Neuron (in vitro differentiated cells): ENCODE data around the gene OR10A2.

Experiments
- H2AFZ ChIP-seq: one replicate; pipeline ENCODE4 v1.6.1; 2013; ENCODE audit warnings: low read depth, mild to moderate bottlenecking, inconsistent platforms, low read length, moderate library complexity
- H3K27me3 ChIP-seq: one replicate; pipeline ENCODE4 v1.6.1; 2013; ENCODE audit warnings: low read length; ENCODE audit not compliant: insufficient read depth
- H3K36me3 ChIP-seq: one replicate; pipeline ENCODE4 v1.6.1; 2013; ENCODE audit warnings: low read length; ENCODE audit not compliant: insufficient read depth
- H3K4me1 ChIP-seq: one replicate; pipeline ENCODE4 v1.6.1; 2013; ENCODE audit warnings: low read length; ENCODE audit not compliant: insufficient read depth
- H3K4me3 ChIP-seq: 2 replicates; pipeline ENCODE4 v1.5.1; 2013; ENCODE audit warnings: mild to moderate bottlenecking, low read length, moderate library complexity
- H3K9me3 ChIP-seq: one replicate; pipeline ENCODE4 v1.6.1; 2013; ENCODE audit warnings: low read length

The OR10A2 gene, protein sequence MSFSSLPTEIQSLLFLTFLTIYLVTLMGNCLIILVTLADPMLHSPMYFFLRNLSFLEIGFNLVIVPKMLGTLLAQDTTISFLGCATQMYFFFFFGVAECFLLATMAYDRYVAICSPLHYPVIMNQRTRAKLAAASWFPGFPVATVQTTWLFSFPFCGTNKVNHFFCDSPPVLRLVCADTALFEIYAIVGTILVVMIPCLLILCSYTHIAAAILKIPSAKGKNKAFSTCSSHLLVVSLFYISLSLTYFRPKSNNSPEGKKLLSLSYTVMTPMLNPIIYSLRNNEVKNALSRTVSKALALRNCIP

DNA sequence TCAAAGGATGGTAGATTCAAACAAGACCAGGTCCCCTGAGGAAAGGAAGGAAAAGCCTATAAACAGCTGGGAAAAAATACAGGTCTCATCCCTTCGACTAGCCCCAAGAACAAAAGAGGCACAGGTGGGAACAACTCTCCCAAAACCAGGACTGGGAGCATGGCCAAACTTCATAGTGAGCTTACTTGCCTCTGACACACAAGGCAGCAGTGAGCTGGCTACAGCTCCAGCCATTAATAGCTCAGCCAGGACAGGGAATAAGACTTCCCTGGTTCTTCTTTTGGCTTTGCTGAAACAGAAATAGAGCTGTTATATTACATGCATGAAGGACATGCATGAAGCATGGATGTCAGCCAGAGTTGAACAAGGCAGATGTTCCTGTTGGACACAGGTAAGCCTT is at the start of gene OR10A2:
TSS of gene OR10A2 (plus strand) at position 97 of the 400 bp plus-strand sequence. CDS start 6,698 bp downstream, outside the sequence.
- no peaks in the 10 kb centered on the region for H3K36me3 ChIP-seq
- H3K4me1 ChIP-seq, result no peaks in the 10 kb centered on the region
- no peaks in the 10 kb centered on the region for H3K9me3 ChIP-seq
- H2AFZ ChIP-seq, result no peak within 1 kb of the TSS
- no peak within 1 kb of the TSS for H3K4me3 ChIP-seq
- no peaks in the 10 kb centered on the region for H3K27me3 ChIP-seq

DNA sequence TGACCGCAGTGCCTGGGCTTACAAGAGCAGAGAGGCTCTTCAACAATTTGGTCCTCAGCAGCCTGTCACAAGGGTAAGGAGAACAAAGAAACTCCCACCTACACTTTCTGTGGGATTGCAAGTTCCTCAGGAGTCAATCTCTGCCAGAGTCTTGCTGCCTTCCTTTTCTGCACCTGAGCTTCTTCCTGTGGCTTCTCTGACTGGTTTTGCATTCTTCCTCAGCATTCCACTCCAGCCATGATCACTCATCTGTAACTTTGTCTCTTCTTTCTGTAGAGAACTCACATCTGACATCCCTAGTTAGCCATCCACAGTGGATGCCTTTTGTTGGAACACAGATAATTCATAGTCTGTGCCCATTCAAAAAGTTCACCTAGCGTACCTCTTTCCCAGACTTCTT is 49.2 kb upstream of the OR10A2 start:
- Histone ChIP-seq H3K9me3 (no peaks in the 10 kb centered on the region), H2AFZ (no peak overlapping the region), H3K4me3 (no peak overlapping the region), H3K27me3 (no peaks in the 10 kb centered on the region), H3K36me3 (no peaks in the 10 kb centered on the region), H3K4me1 (no peaks in the 10 kb centered on the region)

DNA sequence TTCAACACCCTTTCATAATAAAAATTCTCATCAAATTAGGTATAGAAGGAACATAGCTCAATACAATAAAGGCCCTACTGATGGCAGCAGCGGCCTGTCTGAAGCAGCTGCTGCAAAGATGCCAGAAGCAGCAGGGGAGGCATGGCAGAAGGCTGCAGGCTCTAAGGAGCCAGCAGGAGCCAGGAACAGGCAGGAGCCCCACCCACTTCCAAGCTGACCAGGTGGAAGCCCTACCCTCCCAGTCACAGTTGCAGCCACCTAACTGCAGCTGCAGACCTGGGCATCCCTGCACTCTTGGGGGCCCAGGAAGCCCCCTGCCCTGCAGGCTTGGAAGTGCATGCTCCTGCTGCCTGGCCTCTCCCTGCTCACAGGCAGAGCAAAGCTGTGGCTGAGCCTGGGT is 45.2 kb upstream of the OR10A2 start:
- H3K4me3 ChIP-seq, result no peak overlapping the region
- no peaks in the 10 kb centered on the region for H3K4me1 ChIP-seq
- H3K36me3 ChIP-seq, result no peaks in the 10 kb centered on the region
- no peaks in the 10 kb centered on the region for H3K9me3 ChIP-seq
- no peak overlapping the region for H2AFZ ChIP-seq
- H3K27me3 ChIP-seq, result no peaks in the 10 kb centered on the region

DNA sequence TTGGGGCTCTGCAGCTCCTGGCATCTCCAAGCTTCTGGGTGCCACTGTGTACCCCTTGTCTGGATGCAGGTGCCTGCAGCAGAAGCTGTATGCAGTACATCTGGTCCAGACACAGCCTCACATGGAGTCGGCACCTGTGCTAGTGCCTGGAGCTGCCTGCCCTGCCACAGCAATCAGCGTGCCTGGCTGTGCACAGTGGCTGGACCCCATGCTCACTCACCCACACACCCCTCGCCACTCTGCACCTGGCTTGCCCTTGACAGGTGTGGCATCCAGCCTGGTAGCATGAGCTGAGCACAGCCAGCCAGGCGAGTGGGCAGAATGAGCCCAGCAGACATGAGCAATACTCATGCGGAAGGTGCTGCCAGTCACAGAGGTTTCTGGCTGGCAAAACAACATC is 43.9 kb upstream of the OR10A2 start:
- Histone ChIP-seq H3K27me3 (no peaks in the 10 kb centered on the region), H3K4me3 (no peak overlapping the region), H3K36me3 (no peaks in the 10 kb centered on the region), H3K9me3 (no peaks in the 10 kb centered on the region), H3K4me1 (no peaks in the 10 kb centered on the region), H2AFZ (no peak overlapping the region)

DNA sequence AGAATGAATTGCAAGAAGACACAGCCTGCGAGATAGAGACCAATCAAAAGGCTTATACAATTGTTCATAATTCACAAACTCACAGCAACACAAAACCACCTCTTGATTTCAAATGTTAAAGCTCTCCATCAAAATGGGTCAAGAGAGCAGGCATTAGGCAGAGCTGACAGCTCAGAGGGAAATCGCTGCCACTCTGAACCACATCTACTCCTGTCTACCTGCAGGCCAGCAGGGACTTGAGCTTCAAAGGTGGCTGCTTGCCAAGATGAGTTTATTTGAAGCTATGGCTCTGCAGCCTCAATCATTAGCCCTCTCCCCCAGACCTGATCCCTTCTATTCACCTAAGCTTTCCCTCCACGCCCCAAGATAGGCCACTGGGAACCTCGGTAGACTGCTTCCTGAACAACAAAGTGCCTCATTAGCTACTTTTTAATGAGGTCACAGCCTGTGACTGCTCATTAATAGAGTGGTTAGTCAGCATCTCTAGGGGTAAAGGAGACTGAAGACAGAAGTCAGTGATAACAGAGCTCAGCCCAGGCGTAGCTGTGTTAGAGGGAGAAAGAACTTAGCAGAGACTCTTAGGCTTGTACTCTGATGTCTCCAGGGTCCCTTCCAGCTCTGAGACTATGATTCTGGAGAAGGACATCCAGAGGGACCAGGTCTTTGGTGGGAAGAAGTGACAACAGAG is 38.6 kb upstream of the OR10A2 start:
- Histone ChIP-seq H3K27me3 (no peaks in the 10 kb centered on the region), H3K9me3 (no peaks in the 10 kb centered on the region), H3K36me3 (no peaks in the 10 kb centered on the region), H2AFZ (no peak overlapping the region), H3K4me3 (no peak overlapping the region), H3K4me1 (no peaks in the 10 kb centered on the region)

DNA sequence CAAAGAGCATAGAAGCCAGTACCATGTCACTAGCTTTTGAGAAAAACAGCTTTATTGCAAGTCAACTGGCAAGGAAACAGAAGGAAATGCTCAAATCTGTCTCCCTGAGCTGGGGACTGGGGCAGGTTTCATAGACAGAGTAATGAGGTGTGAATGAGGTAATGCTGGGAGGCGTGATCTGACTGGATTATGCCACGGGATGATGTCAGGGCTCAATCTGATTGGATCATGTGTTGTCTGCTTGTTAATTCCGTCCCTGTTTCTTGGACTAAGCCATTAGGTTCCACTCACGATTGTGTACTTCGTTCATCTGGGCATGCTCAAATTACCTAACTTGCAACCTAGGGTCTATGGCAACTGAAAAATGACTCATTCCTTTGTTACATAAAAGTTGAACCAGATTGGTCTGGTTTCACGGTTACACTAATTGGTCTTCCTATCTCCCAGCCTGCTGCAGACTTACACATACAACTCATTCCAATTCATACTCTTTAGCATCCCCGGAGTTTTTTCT is 37.6 kb upstream of the OR10A2 start:
- Histone ChIP-seq H3K36me3 (no peaks in the 10 kb centered on the region), H3K4me1 (no peaks in the 10 kb centered on the region), H2AFZ (no peak overlapping the region), H3K27me3 (no peaks in the 10 kb centered on the region), H3K4me3 (no peak overlapping the region), H3K9me3 (no peaks in the 10 kb centered on the region)

DNA sequence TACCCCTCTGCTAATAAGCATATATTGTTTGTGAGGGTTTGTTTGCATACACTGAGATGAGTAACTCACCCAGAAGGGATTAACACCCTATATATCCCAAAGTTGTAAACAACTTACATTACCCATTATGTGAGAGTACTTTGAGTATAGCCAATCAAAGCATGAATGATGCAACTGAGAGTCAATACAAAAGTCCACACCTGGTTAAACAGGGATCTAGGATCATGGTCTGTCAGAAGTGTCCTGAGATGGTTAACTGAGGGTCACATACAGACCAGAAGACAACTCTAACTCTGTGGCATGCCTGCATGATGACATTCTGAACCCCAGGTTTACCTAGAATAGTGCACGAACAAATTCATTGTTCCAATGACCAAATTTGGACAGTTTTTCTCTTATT is 34.8 kb upstream of the OR10A2 start:
- H3K27me3 ChIP-seq, result no peaks in the 10 kb centered on the region
- H3K4me1 ChIP-seq, result no peaks in the 10 kb centered on the region
- no peaks in the 10 kb centered on the region for H3K36me3 ChIP-seq
- no peak overlapping the region for H2AFZ ChIP-seq
- H3K9me3 ChIP-seq, result no peaks in the 10 kb centered on the region
- H3K4me3 ChIP-seq, result no peak overlapping the region

DNA sequence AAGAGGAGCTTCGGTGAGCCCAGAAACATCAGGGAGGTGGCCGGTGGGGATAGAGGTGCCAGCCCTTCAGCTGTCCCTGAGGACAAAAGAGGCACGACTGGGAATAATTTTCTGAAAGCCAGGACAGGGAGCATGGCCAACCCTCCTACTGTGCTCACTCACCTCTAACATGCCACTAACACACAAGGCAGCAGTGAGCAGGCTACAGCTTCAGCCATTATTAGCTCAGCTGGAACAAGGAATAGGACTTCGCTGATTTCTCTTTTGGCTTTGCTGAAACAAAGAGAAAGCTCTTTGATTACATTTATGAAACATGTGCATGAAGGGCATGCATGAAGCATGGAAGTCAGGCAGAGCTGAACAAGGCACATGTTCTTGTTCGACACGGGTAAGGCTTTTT is 29.5 kb upstream of the OR10A2 start:
- Histone ChIP-seq H3K9me3 (no peaks in the 10 kb centered on the region), H3K4me1 (peaks cover 5% of the 10 kb centered on the region), H2AFZ (no peak overlapping the region), H3K36me3 (no peaks in the 10 kb centered on the region), H3K4me3 (no peak overlapping the region), H3K27me3 (no peaks in the 10 kb centered on the region)

DNA sequence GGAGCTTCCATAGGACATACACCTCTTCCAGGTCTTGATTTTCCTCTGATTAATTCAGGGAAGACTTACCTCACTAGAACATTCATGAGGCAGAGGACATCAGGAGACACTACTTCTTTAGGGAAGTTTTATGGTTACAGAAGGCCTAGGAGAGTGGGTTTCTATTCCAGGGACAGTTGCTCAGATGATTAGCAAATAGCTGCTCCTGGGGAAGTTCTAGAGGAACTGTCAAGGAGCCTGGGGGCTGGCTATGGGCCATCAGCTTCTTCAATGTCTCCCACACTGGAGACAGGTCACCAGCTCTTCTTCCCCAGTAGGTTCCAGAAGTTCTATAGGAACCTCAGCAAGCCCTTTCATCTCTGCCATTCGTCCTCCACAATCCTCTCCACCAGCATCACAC is 28.8 kb upstream of the OR10A2 start:
- Histone ChIP-seq H3K36me3 (no peaks in the 10 kb centered on the region), H3K27me3 (no peaks in the 10 kb centered on the region), H3K4me1 (peaks cover 5% of the 10 kb centered on the region), H3K4me3 (no peak overlapping the region), H3K9me3 (no peaks in the 10 kb centered on the region), H2AFZ (no peak overlapping the region)

DNA sequence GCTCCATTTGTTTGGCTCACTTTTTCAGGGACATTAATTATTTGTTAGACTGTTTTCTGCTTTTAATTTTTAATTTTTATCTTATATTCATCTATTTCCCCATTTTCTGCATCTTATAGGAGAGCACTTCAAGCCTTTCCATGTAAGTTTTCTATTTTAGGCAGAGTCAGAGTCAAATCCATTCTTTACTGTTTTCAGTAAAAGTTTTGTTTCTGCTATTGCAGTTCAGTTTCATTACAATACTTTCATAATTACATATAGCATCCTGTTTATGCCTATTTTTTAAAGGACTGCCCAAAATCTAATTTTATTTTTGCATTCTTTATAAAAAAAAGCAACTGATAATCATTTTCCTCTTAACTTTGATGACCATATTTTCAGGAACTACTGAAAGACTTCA is 21.2 kb upstream of the OR10A2 start:
- Histone ChIP-seq H3K27me3 (no peaks in the 10 kb centered on the region), H3K4me1 (no peaks in the 10 kb centered on the region), H2AFZ (no peak overlapping the region), H3K36me3 (no peaks in the 10 kb centered on the region), H3K9me3 (no peaks in the 10 kb centered on the region), H3K4me3 (no peak overlapping the region)

DNA sequence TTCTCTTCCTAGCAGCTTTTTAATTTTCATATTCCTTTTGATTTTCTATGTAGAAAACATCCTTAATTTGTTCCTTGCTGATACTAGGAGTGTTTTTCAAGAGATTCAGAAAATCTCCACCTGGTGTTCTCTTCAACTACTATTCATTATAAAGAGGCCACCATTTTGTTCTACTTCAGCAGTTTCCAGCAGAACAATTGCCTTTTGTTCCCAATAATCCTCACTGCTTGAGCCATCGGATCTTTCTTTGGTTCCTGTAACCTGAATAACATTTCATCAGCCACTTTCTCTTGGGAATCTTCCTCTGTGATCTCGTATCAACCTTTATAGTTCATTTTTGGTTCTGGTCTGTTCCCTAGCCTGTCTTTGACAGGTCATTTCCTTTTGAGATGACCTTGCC is 19.2 kb upstream of the OR10A2 start:
- H3K9me3 ChIP-seq, result no peaks in the 10 kb centered on the region
- peak overlapping the region; percentile 59 for H2AFZ ChIP-seq
- H3K27me3 ChIP-seq, result no peaks in the 10 kb centered on the region
- H3K4me1 ChIP-seq, result no peaks in the 10 kb centered on the region
- no peaks in the 10 kb centered on the region for H3K36me3 ChIP-seq
- no peak overlapping the region for H3K4me3 ChIP-seq

DNA sequence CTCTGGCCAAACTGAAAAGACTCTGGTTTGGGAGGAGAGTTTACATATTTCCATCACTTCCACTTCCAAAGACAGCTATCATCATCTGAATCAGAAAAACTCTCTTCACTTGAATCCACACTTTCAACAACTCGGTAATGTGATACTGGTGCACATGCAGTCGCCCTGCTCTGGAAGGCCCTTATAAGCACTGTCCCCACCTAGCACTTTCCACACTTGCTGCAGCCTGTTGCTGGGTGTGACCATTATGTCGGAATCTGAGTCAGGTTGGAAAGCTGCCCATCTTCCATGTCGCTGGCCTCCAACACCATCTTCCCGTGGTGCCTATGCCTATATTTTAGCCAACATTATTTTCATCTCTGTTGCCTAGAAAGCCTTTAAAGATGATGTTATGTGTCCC is 18.5 kb upstream of the OR10A2 start:
- no peaks in the 10 kb centered on the region for H3K36me3 ChIP-seq
- H3K4me1 ChIP-seq, result no peaks in the 10 kb centered on the region
- H3K27me3 ChIP-seq, result no peaks in the 10 kb centered on the region
- H3K4me3 ChIP-seq, result no peak overlapping the region
- peaks cover under 1% of the 10 kb centered on the region for H3K9me3 ChIP-seq
- no peak overlapping the region for H2AFZ ChIP-seq

DNA sequence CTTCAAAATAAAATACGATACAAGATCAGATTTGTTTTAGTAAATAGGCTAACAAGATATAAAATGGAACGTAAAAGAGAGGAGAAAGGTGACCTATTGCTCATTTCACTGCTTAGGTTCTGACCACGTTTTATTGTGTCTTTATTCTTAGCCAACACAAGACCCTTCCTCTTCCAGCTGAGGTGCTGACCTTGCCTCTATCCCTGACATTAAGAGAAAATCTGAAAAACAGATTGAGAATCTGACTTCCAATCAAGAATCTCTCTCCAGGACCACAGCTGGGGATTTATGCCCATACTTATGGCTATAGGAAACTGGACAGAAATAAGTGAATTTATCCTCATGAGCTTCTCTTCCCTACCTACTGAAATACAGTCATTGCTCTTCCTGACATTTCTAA is 17.5 kb upstream of the OR10A2 start, which contains the start of gene OR10A5:
TSS of gene OR10A5 (plus strand) at position 301 of the 400 bp plus-strand sequence. CDS start at position 301, 0 bp downstream.
- no peaks in the 10 kb centered on the region for H3K36me3 ChIP-seq
- H3K9me3 ChIP-seq, result peaks cover 2% of the 10 kb centered on the region
- no peaks in the 10 kb centered on the region for H3K27me3 ChIP-seq
- H3K4me1 ChIP-seq, result no peaks in the 10 kb centered on the region
- no peak within 1 kb of the TSS for H2AFZ ChIP-seq
- H3K4me3 ChIP-seq, result no peak within 1 kb of the TSS
